SHP77 treated with DMSO at 0.1 percent for 48 hours (cell line): Measurements from ENCODE around the gene KLF9.

ENCODE experiments used
- DNase-seq: peaks from one replicate; lab custom pipeline; 2025; lab: John Stamatoyannopoulos, UW

Gene KLF9

DNA sequence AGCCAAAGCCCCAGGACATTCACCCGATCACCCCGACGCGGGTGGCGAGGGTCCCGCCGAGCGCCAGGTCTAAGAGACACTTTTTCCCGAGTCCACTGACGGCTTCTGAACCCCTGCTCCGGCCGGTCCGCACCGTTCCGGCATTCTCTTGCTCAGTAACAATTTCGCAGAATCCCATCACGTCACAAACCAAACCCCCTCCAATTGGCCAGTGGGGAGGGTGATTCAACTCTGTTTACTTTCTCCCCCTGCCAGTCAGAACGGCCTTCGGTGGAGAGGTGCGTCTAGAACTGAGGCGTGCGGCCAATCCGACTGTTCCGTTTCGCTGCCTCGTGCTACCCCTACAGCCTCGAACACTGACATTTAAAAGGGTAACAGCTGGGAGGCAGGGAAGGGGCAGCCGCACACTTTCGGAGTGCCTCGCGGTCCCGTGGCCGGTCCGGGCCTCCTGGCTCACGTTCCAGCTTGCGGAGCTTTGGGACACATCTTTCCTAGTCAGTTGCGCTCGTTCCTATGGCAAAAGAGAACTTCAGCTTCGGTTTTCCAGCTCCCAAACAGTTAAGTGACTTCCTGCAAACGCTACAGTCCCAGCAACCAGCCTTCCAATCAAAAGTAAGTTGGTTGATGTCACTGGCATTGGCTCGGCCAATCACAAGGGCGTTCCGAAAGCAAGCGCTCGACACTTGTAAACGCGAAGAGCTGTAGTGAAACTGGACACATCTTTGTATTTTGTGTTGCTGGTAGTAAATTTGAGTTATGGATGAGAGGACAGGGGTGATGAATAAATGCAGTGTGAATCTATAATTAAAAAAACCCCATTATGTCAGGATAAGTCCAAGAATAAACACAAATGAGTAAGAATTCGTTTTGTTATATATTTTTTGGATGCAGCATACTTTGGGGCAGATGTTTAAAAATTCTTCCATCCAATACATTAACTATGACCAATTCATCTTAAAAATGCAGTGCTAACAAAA lies at the start of gene KLF9:
Gene KLF9, minus strand, starts transcription at position 859 of the 977 bp plus-strand sequence. CDS start 1,294 bp downstream, outside the sequence.
- peak; percentile 64 for DNase-seq

DNA sequence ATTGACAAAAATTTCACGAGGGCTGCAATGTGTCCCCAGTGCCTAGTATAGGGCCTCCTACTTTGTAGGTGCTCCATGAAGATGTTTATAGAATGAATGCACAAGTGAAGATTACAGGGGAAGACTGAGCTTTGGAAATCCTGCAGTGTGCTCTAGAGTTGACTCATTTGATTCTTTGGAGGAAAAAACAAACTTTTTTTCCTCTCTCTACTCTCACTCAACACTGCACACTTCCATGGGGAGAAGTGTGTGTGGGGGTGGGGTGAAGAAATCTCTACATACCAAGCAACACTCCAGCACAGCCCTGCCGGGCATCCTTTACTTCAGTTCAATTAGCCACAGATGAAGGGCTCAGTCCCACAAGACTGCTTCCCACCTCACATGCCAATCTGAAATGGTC lies 49.4 kb upstream of the KLF9 start:
- no peak for DNase-seq

DNA sequence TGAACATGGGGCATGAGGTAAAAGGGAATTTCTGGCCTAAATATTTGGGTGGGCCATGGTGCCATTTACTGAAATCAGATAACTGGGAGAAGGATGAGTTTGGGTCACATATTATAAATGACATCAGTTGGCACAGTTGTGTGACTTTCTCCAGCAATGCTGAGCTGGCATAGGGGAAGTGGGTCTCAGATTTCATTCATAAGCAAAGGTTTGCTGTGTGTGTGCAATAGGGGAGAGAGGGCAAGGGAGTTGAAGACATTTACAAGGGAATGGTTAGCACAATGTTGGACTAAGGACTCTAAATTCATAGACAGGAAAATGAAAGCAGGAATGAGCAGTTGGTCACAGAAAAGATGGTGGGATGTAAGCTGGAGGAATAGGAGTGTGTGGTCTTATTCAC lies 47.8 kb upstream of the KLF9 start:
- DNase-seq = no peak

DNA sequence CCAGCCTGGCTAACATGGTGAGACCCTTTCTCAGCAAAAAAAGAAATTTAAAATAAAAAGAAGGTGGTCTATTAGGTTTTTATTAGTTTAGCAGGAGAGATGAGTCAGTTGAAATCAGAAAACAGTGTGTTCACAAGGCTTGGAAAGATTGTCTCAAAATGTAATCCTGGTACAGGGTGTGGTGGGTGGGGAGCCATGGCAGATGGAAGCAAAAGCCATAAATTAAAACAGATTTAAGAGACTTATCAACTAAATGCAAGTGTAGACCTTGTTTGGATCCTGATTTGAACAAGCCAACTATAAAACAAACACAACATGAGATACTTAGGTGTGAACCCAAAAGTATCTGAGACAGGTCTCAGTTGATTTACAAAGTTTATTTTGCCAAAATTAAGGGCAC lies 42.8 kb upstream of the KLF9 start:
- no peak for DNase-seq

DNA sequence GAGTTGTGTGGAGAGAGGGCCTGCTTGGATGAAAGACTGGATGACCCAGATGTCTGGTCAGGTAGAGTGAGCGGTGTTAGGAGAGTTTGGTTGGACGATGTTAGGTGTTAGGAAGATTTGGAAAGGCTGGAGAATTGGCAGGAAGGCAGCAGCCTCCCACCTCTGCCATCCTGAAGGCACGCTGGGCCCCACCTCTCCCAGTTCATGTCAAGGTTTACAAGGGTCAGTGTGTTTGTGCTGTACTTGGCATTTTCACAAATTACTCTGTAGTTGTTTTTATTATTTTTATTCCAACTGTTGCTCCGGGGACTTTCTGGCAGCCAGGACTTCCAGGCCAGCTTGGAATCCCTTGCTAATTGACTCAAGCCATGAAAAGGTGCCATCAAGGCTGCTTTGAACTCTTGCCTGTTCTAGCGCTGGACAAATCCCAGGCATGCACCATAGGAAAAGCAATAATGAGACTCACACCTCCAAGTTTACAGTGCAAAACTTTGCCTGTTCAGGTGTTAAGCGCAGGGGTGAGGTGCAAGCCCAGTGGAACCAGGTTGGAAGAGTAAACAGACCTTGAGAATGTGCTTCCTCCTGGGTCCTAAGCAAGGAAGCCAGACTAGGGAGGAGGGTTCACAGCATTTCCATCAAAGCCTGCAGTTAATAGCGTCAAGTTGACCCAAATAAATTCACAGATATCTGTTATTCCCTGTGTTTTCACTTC lies 41.7 kb upstream of the KLF9 start:
- DNase-seq = no peak

DNA sequence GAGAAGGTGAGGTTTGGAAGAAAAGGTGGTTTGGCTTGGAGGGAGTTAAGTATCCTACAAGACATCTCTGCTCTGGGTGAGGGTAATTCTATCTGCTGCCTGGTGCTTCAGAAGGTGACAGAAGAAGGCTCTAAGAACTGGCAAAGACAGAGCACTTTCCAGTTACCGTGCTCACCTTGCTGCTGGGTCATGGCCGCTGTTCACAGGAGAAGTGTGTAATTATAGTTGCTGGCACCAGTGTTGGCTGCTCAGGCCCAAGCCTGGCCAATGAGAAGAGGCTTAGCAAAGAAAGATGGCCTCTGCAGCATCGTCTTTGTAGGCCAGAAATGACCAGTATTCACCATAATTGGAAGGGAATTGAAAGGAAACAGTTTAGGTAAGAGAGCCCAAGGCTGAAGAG lies 37.9 kb upstream of the KLF9 start:
- DNase-seq = no peak

DNA sequence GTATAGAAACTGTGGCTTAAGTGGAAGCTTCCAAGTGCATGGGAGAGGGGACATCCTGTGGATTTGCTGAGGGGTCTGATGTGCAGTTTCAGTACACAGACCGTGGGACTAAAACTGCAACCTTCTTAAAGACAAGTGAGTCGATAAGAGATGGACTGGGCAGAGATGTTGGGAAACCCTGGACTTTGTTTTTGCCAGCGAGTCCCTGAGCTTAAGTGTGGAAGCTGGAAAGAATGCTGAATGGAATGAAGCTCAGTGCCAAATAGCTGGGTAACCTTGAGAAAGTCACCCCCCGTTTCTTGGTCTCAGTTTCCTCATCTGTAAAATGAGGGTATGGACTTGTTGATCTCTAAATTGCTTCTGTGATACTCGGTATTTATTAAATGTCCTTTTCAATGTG lies 37.3 kb upstream of the KLF9 start:
- no peak for DNase-seq

DNA sequence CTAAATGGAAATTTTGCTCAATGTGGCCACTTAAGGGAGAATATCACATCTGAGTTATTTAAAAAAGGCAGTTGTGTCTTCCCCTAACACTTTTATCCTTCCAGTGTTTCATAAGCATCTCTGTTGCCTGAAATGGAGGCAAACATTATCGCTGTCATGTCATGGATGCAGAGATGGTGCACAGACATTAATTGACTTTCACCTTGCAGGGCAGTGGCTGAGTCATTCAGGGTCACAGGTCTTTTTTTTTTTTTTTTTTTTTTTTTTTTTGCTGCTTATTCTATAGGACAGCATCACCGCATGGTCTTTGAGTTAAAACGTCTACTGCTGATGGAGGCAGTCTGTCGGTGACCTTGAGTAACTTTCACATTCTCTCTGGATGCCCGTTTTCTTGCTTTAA lies 36.3 kb upstream of the KLF9 start:
- no peak for DNase-seq

DNA sequence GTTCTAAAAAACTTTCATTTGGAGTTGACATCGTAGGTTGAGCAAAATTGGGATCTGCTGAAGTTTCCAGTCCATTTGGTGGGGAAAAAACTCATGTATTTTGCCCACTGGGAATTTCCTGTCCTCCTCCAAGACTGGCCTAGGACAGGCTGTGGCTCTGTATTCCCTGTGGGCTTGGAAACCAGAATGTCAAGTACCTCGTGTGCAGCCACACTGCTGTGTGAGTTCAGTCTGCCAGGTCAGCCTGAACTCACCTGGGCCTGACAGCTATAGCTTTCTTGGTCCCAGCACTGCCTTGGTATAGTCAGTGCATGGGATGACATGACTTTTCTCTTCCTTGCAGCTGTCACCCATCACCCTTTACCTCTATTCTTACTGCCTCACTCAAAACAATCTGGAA lies 35.0 kb upstream of the KLF9 start:
- DNase-seq = no peak

DNA sequence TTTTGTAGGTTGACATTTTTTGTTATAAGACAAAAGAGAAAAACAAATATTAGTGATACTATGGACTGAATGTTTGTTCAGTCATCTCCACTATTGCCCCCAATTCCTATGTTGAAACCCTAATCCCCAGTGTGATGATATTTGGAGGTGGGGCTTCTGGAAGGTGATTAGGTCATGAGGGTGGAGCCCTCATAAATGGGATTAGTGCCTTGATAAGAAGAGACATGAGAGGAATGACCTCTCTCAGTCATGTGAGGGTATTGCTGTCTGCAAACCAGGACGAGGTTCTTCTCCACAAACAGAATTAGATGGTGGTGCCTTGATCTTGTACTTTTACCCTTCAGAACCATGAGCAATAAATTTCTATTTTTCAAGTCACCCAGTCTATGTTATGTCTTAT lies 34.5 kb upstream of the KLF9 start:
- no peak for DNase-seq

DNA sequence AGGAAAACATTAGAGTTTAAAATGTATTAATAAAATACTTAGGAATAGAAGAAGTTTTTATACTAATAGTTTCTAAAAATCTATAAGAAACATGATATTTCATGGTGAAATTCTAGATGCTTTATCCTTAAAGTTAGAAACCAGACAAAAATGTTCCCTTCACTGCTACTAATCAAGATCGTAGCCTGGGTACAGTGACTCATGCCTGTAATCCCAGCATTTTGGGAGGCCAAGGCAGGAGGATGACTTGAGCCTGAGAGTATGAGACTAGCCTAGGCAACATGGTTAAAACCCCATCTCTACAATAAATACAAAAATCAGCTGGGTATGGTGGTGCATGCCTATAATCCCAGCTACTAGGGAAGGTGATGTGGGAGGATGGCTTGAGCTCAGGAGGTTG lies 30.4 kb upstream of the KLF9 start:
- DNase-seq = no peak

DNA sequence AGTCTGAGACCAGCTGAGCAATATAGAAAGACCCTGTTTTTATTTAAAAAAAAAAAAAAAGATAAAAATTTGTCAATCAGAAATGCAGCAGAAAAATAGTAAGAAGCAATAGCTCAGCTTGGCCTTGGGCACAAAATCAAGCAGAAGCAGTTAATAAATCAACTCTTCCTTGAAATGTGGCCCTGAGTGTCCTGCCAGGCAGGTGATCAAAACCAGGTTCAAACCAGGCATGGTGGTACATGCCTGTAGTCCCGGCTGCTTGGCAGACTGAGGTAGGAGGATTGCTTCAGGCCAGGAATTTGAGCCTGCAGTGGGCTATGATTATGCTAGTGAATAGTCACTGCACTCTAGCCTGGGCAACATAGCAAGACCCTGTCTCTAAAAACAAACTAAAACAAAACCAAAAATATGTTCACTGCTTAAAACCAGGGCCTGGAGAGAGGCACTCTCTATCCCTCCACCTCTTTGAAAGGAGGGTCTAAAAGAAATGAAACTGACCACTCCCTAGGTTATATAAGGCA lies 27.9 kb upstream of the KLF9 start:
- DNase-seq = no peak

DNA sequence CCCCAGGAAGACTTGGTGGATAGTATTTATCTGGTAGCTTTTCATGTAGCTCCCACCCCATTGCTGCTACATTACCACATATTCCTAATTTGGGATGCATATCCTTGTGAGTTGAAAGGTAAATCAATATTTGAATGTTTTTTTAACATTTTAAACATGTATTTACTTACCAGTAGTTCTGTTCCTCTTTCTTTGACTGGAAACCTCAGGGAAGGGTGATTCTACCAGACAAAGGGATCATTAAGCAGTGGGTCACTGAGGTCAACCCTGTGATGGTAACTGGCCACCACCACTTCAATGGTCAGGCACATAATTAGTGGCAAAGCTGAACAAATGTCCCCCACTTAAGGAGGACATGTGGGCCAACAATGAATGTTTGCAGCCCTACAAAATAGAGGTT lies 27.2 kb upstream of the KLF9 start:
- DNase-seq = no peak

DNA sequence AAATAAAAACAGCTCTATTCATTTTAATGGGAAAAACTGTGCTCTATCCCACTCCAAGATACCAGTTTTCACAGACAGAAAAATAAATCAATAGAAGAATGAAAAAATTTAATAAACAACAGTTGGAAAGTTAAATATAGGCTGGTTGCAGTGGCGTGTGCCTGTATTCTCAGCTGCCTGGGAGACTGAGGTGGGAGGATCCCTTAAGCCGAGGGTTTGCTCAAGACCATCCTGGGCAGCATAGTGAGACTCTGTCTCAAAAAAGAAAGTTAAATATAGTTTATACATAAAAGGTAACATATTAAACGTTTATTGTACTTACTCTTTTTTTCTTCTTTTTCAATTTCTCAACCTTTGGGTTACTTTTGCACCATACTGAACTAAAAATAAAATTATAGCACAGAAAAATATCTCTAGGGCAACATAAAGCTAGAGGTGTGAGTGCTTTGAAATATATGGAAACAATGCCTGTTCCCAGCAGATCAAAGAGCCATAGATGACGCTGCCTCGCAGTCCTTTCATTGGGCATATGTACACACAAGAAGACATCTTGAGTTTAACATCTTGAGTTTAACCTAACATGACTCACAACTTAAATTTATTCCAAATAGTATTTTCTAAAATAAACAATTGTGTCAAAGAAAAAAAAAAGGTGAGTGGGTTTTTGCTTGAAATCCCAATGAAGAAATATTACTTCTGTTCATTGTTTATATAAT lies 25.7 kb upstream of the KLF9 start:
- DNase-seq = no peak

DNA sequence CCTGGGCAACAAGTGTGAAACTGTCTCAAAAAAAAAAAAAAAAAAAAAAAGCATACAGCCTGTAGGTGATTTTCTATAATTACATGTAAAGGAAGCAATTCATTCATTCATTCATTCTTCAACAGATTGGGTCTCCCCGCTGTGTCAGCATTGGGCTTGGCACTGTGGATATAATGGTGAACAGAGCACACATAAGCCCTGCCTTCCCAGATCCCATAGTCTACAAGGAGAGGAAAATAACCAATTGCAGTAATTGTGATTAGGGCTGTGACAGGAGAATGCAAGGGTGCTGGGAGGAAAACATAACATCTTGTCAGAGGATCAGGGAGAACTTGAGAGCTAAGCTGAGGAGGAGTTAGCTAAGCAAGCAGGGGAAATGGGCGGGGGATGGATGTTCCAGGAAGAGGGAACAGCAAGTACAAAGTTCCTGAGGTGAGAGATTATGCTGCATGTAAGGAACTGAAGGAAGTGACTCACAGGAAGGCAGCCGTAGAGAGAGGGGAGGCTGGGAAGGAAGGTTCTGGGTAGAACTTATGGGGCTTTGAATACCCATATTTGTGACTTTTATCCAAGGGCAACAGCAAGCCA lies 24.0 kb upstream of the KLF9 start:
- no peak for DNase-seq

DNA sequence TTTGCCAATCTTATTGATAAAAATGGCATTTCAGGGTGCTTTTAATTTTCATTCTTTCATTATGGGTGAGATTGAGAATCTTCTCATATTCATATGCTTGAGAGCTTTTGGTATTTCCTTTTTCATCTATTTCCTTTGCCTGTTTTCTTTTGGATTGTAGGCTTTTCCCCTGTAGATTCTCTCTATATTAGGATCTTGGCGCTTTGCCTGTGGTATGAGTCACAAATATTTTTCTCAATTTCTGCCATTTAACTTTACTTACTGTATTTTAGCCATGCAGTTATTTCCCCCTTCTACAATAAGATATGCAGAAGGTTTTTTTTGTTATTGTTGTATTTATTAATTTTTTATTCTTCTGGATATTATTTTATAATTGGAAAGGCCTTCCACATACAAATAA lies 21.5 kb upstream of the KLF9 start:
- DNase-seq = no peak

DNA sequence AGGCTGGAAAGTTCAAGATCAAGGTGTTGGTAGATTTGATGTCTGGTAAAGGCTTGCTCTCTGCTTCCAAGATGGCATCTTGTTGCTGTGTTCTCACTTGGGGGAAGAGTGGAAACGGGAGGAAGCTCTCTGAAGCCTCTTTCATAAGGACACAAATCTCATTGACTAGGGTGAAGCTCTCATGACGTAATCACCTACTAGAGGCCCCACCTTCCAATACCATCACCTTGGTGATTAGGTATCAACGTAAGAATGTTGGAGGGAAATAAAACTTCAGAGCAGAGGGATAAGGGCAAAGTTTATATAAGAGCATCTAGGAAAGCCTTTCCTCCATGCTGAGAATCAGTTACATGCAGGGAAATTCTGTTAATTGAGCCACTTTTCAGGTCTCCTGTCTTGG lies 15.4 kb upstream of the KLF9 start:
- DNase-seq = no peak

DNA sequence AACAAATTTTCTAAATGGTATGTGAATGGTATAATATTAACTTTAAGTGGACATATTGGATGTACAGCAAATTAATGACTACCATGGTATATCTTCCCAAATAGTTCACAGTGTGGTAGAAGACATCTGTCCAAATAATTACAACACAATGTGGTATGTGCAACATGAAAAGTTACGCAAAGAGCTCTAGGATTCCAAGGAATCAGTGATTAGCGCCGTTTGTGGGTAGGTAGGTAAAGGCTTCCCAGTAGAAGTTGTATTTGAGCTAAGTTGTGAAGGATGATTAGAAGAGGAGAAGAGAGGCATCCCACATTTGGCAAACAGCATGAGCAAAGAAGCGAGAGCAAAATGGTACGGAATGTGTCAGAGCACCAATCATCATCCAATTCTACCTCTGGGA lies 14.3 kb upstream of the KLF9 start:
- no peak for DNase-seq

DNA sequence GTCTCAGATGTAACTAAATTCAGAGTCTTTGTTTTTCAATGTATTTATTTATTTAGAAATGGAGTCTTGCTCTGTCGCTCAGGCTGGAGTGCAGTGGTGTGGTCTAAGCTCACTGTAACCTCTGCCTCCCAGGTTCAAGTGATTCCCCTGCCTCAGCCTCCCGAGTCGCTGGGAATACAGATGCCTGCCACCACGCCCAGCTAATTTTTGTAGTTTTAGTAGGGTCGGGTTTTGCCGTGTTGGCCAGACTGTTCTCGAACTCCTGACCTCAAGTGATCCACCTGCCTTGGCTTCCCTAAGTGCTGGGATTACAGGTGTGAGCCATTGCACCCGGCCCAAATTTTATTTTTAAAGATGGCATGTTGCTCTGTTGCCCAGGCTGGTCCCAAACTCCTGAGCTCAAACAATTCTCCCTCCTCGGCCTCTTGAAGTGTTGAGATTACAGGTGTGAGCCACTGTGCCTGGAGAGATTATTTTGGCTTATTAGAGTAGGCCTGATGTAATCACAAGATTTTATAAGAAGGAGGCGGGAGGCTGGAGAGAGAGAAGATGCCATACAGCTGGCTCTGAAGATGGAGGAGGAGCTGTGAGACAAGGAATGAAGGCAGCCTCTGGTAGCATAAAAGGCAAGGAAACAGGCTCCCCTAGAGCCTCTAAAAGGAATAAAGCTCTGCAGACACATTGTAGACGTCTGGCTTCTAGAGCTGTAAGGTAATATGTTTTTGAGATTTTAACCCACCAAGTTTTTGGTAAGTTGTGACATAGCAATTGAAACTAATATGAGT lies 12.9 kb upstream of the KLF9 start:
- no peak for DNase-seq

DNA sequence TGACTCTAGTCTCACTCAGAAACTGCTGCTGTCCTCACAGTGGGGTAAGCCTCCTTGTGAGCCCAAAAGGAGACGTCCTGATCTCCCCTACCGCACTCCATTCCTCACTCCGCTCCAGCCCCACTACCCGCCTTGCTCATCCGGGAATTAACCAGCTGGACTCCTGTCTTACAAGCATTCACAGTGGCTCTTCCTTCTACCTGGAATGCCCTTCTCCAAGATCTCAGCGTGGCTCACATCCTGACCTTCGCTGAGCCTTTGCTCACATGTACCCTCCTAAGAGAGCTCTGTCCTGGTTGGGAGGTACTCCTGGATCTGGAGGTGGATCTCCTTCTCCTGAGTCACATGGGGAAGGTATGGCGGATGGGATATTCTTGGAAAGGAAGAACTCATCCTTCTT lies 10.7 kb upstream of the KLF9 start:
- no peak for DNase-seq

DNA sequence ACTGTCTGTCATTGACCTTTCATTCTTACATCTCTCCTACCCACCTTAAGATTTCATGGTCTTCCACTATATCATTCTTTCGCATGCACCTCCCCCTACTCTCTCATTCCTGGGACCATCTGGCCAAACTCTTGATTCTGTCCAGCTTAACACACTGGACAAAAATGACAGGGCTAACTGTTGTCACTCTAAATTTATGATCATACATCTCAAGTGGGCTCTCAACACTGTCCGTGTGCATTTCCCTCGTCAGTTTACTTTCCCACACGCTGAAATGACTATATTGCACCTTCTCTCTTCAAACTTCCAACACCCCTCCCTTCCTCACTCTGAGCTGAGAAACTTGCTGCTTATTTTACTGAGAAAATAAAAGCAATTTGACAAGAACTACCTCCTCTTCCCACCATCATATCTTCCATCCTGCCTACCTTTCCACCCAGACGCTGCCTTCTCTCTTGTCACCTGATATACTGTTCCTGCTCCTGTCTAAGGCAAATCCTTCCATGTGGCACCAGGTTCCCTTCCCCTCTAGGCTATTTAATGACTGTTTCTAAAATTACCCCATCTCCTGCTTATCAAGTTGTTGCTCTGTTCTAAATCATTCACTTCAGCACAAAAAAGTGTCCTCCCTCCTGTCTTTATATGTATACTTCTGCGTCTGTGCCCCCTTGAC lies 8.1 kb upstream of the KLF9 start:
- no peak for DNase-seq
